HG03045 (cell line): ENCODE measurements around the gene LHB.
A peak's percentile ranks its signal among the peaks of the same experiment; 100 is the strongest.
"Not testable (repeated sequence)": the region's sequence is repeated elsewhere in the genome, so short reads cannot be mapped to it uniquely, and the experiment has no call there.

Source experiments
- ATAC-seq: cut with Tn5 transposase; IDR thresholded peaks from one replicate; pipeline ENCODE4 v1.9.1; 2021; ENCODE audit warnings: mild to moderate bottlenecking, moderate library complexity; ENCODE audit not compliant: unreplicated experiment

LHB gene

DNA sequence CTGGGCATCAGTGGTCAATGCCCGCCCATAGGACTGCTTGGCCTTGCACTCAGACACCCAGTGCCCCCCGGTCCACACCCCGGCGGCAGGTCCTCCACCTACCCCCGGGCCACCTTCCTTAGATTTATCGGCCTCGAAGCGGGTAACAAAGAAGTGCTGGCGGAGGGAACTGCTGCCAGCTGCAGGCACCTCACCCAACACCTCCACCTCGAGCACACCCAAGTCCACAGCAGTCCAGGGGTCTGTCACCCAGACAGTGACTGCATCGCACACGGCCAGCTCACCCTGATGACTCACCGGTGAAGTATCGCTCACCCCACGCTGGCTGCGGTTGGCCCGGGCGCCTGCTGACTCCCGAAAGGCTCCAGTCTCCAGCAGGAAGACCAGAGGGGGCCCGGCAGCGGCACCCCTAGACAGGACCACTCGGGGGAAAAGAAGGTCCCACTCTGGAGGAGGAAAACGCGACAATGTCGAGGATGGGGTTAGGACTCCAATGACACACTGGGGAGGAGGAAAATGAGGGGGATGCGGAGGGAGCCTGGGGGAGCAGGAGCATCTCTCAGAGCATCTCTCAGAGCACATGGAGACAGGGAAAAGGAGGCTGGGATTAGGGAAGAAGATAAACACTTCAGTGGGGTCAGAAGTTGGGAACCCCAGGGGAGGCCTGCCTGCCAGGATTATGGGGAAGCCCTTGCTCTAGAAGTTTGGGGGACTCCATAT is 21.8 kb upstream of the LHB start:
- ATAC-seq, result not testable (repeated sequence)

DNA sequence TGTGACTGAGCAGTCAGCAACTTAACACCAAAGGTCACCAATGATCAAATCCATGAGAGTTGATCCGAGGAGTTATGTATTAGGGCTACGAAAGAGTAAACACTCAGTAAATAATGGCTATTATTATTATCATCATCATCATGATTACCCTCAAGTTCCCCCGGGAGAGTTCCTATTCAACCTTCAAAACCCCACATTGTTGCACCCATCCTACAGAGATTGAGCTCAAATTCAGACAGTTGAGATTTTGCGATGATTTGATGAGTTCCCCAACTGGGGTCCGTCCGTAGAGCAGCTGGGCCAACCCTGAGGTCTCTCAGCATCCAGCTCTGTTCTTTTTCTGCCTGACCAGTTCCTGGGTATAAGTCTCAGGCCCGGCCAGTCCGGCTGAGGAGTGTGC is 21.2 kb upstream of the LHB start:
- not testable (repeated sequence) for ATAC-seq

DNA sequence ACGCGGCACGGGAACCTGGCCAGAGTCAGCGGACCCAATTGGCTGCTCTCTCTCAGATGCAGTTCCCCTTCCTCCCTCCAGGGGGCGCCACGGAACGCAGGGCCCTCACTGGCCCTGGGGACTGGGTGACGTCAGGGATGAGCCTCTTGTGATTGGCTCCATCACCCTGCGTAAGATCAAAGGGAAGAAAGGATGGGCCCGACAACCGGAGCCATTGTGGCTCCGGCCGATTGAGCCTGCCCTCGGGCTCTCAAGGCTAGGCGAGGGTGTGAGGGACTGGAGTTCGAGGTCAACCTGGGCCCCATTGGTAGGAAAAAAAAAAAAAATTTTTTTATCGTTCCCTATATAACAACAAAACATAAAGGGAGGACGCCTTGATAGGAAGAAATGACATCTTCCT is 19.9 kb upstream of the LHB start, which contains the start of gene CGB1:
CGB1 (minus strand) TSS at position 81 of the 400 bp plus-strand sequence. CDS start 184 bp downstream, outside the sequence.
- not testable (repeated sequence) for ATAC-seq

DNA sequence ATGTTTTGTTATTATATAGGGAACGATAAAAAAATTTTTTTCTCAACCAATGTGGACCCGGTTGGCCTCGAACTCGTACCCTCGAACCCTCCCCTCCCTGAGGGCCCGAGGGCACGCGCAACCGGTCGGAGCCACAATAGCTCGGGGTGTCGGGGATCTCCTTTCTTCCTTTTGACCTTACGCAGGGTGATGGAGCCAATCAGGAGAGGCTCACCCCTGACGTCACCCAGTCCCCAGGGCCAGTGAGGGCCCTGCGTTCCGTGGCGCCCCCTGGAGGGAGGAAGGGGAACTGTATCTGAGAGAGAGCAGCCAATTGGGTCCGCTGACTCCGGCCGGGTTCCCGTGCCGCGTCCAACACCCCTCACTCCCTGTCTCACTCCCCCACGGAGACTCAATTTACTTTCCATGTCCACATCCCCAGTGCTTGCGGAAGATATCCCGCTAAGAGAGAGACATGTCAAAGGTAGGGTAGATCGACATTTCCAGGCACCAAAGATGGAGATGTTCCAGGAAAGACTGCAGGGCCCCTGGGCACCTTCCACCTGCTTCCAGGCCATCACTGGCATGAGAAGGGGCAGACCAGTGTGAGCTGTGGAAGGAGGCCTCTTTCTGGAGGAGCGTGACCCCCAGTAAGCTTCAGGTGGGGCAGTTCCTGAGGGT is 14.9 kb upstream of the LHB start, which contains the start of gene CGB2:
CGB2 (plus strand) TSS at position 249 of the 660 bp plus-strand sequence; CDS start at position 455, 206 bp downstream.
- not testable (repeated sequence) for ATAC-seq

DNA sequence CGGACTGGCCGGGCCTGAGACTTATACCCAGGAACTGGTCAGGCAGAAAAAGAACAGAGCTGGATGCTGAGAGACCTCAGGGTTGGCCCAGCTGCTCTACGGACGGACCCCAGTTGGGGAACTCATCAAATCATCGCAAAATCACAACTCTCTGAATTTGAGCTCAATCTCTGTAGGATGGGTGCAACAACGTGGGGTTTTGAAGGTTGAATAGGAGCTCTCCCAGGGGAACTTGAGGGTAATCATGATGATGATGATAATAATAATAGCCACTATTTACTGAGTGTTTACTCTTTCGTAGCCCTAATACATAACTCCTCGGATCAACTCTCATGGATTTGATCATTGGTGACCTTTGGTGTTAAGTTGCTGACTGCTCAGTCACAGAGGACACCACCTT is 13.4 kb upstream of the LHB start:
- ATAC-seq, result not testable (repeated sequence)

DNA sequence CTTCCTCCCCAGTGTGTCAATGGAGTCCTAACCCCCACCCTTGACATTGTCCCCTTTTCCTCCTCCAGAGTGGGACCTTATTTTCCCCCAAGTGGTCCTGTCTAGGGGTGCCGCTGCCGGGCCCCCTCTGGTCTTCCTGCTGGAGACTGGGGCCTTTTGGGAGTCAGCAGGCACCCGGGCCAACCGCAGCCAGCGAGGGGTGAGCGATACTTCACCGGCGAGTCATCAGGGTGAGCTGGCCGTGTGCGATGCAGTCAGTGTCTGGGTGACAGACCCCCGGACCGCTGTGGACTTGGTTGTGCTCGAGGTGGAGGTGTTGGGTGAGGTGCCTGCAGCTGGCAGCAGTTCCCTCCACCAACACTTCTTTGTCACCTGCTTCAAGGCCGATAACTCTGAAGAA is 12.9 kb upstream of the LHB start:
- ATAC-seq, result not testable (repeated sequence)

DNA sequence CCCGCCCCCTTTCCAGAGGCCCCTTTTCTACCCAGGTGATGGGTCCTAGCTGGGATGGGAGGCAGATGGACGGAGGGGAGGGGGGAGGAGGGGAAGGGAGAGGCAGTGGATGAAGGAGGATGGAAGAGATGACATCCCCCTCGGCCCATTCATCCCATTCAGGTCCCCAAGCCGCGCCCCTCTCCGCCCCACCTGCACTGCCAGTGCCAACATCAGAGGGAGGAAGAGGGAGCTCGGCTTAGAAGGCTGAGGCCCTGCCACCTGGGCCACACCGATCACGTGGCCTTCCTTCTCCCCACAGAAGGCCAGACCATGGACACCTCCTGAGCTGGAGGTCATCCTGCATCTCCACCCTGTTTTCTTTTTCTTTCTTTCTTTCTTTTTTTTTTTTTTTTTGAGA is 11.8 kb upstream of the LHB start:
- ATAC-seq, result not testable (repeated sequence)

DNA sequence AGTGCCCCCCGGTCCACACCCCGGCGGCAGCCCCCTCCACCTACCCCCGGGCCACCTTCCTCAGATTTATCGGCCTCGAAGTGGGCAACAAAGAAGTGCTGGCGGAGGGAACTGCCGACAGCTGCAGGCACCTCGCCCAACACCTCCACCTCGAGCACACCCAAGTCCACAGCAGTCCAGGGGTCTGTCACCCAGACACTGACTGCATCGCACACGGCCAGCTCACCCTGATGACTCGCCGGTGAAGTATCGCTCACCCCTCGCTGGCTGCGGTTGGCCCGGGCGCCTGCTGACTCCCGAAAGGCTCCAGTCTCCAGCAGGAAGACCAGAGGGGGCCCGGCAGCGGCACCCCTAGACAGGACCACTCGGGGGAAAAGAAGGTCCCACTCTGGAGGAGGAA is 8.7 kb upstream of the LHB start:
- not testable (repeated sequence) for ATAC-seq

DNA sequence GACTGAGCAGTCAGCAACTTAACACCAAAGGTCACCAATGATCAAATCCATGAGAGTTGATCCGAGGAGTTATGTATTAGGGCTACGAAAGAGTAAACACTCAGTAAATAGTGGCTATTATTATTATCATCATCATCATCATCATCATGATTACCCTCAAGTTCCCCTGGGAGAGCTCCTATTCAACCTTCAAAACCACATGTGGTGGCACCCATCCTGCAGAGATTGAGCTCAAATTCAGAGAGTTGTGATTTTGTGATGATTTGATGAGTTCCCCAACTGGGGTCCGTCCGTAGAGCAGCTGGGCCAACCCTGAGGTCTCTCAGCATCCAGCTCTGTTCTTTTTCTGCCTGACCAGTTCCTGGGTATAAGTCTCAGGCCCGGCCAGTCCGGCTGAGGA is 8.2 kb upstream of the LHB start:
- not testable (repeated sequence) for ATAC-seq

DNA sequence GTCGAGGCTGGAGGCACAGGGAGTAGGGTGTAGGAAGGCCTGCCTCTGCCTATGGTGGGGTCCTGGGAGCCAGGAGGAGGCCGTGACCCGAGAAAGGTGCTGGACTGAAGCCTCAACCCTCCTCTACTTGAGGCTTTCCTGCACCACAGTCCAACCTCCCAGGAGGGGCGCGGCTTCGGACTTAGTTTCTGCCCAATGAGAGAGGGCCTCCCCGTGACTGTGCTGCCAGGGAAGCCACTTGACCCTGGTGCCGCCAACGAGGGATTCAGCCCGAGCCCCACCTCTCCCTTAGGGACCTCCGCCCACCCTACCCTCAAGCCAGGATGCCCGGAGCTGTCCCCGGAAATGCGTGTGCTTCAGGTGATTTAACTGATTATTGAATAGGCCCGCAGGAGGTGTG is 7.3 kb upstream of the LHB start, which contains the start of gene CGB3:
CGB3 (minus strand) TSS at position 101 of the 400 bp plus-strand sequence. CDS start 362 bp downstream, outside the sequence.
- not testable (repeated sequence) for ATAC-seq

DNA sequence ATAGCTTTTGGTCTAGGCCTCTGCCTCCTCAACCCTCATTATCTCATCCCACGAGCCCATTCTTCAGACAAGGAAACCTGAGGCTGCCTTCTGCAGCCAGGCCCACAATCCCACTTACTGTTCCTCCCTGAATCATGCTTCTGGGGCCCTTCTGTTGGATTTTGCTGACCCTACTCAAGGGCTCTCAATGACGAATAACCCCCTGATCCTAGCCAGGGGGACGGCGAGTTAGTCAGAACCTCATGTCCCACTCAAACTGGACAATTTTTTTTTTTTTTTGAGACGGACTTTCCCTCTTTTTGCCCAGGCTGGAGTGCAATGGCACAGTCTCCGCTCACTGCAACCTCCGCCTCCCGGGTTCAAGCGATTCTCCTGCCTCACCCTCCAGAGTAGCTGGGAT is 5.2 kb upstream of the LHB start:
- ATAC-seq, result no peak

DNA sequence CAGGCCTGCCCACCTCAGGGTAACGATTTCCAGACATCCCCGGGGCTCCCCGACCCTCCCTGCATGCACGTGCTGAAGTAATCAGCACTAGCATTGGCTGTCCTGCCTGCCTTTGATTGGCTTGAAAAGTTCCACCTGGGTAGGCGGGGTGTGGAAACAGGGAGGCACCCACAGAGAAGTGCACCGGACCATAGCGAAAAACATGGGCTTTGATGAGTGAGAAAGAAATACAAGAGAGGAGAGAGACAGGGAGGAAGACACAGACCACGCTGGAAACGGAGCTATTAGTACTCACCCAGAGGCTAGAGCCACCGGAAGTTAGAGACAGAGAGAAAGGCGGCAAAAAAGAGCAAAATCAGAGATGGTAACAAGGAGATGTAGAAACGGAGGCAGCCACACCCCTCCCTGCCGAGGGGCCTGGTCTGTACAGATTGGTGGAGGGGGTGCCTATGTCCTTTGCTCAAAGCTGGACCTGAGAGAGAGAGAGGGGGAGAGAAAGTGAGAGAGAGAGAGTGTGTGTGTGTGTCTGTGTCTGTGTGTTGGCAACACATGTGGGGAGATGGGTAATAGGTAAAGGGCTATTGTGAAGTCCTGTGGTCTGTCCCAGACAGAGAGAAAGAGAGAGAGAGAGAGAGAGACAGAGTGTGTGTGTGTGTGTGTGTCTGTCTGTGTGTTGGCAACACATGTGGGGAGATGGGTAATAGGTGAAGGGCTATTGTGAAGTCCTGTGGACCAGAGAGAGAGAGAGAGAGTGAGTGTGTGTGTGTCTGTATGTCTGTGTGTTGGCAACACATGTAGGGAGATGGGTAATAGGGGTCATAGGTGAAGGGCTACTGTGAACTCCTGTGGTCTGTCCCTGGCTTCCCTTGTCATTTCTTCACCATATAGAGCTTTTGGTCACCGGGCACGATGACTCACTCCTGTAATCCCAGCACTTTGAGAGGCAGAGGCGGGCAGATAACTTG is 4.3 kb upstream of the LHB start:
- no peak for ATAC-seq

DNA sequence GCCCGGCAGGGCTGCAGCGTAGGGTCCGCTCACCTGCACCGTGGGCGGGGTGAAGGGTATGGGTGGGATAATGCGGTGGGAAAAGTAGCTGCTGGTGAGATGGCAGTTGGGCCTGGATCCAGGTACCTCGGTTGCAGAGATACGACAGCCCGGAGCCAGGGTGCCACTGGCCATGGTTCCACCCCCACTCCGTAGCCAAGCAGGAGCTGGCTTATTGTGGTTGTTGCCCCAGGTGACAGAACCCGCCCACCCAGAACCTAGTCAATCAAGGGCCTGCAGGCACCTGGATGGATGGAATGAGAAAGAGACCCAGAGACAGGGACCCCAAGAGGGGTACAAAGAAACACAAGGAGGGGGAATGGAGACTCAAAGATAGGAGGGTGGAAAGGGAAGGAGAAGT is 3.5 kb upstream of the LHB start:
- no peak for ATAC-seq

DNA sequence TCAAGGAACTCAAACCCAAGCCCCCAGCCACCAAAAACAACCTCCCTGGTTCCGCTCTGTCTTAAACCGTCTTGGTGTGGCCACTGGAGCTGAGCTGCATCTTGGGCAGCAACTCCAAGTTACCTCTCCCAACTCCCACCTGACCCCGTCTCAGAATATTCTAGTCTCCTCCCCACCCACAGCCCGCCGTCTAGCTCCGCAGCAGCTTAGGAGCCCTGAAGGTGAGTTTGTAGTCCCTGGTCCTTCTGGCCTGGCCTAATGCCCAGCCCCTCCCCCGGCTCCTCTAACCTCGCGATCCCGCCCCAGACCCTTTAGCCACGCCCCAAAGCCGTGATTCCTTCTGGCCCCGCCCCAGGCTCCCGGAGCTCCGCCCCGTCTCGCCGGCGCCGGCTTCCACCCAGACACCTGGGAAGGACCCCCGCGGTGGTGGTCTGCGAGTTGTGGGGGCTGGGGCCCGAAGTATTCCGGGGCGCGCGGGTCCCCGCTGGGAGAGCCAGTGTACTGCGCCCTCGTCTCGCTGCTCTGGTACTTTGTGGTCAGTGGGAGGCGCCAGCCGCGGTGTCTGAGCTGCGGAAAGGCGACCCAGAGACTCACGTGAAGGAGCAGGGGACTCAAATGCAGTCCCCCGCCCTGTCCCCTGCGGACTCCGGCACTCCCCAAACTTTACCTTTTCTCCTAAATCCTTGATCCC is 2.5 kb upstream of the LHB start:
- ATAC-seq, result no peak

DNA sequence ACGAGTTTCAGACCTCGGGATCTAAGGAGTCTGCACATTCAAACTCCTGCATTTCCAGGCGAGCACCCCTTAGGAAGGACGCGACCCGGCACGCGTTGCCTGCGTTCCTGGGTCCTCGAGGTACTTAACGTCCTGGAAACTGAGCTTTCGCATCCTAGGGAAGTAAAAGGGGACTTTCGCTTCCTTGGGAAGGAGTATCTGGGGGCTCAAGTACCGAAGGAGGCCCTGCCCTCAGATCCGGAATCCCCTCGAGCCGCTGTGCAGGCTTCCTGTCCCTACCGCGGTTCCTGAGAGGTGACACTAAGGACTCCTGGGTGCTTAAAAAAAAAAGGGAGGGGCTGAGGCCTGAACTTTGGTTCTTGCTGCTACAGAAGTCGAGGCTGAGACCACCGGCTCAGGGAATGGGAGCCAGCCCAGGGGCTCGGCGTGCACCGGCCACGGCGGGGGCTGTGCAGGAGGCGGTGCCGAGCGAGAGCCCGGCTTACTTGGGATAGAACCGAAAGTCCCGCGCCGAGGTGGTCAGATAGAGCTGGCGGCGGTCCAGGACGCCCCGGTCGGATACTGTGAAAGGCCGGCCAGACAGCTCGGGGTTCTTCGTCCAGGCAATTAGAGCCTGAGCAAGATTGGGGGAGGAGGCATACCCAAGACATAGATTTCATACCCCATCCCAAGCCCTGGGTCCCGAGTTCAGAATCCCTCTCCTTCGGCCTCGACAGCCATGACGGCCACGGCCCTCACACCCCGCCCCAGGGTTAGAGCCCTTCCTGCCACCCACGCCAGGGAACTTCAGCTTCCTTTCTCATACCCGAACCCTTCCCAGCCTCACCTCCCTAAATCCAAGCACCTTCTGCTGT is 1.7 kb upstream of the LHB start:
- ATAC-seq, result not testable (repeated sequence)

DNA sequence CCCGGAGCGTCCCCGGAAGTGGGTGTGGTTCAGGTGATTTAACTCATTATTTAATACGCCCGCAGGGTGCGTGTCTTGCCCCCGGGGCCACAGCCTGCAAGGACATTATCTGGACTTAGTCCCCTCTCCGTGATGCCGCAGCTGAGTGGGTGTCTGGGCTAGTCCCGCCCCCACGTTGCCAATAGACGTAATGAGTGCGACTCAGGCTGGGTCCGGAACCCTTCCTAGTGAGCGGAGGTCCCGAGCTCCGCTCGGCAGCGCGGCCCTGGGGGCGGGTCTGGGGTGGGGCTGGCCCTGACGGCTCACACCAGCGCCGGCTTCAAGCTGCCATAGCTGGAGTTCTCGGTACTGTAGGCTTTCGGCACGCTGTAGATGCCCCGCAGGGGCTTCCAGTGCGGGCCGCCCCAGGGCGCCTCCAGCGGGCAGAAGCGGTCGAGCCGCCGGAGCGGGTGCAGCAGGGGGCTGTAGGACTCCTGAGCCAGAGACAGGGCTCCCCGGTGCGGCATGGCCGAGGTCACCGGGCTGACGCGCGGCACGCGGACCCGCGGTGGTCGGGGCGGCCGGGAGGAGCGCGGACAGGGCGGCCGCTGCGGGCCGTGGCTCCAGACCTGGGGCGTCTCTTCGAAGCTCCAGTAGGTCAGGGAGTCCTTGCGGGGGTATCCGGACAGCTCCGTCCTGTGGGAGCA is 918 bp upstream of the LHB start:
- ATAC-seq, result peak; percentile 61

DNA sequence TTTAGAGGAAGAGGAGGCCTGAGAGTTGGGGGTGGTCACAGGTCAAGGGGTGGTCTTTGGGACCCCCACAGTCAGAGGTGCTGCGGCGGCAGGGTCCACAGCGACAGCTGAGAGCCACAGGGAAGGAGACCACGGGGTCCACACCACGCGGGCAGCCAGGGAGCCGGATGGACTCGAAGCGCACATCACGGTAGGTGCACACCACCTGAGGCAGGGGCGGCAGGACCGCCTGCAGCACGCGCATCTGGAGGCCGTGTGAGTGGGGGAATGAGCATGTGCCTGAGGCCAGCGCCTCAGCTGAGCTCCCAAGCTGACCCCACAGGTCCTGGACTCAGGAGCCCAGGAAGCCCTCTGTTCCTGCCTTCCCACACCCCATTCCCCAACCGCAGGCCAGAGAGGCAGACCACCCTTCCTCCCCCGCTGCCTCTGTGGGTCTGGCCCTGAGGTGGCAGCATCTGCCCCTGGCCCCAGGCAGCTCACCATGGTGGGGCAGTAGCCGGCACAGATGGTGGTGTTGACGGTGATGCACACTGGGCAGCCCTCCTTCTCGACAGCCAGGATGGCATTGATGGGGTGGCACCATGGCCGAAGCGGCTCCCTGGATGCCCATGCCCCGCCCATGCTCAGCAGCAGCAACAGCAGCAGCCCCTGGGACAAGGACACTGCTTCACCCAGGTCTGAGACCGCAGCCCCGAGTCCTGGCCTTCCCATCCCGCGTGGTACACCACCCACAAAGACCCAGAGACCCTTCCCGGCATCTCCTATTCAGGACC is 638 bp downstream of the LHB start:
- ATAC-seq, result no peak

DNA sequence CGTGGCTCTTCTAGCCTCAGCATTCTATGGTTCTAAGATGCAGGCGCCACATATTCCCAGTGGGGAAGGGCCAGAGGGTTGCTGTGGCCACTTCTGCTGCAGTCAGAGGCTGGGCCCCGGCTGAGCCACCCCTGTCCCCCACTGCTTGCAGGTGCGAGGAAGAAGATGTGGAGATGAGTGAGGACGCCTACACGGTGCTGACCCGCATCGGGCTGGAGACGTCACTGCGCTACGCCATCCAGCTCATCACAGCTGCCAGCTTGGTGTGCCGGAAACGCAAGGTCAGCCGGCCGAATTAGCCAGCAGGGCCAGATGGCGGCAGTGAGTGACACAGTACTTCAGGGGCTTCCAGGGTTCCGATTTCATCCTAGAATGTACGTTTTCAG is 2.0 kb downstream of the LHB start:
- ATAC-seq, result no peak
